HG03280 (cell line): ENCODE results near the gene ZSCAN32.

Experiments
- ATAC-seq: cut with Tn5 transposase; IDR thresholded peaks from one replicate; pipeline ENCODE4 v1.9.1; 2021; ENCODE audit warnings: mild to moderate bottlenecking, moderate library complexity; ENCODE audit not compliant: unreplicated experiment

The ZSCAN32 gene

DNA sequence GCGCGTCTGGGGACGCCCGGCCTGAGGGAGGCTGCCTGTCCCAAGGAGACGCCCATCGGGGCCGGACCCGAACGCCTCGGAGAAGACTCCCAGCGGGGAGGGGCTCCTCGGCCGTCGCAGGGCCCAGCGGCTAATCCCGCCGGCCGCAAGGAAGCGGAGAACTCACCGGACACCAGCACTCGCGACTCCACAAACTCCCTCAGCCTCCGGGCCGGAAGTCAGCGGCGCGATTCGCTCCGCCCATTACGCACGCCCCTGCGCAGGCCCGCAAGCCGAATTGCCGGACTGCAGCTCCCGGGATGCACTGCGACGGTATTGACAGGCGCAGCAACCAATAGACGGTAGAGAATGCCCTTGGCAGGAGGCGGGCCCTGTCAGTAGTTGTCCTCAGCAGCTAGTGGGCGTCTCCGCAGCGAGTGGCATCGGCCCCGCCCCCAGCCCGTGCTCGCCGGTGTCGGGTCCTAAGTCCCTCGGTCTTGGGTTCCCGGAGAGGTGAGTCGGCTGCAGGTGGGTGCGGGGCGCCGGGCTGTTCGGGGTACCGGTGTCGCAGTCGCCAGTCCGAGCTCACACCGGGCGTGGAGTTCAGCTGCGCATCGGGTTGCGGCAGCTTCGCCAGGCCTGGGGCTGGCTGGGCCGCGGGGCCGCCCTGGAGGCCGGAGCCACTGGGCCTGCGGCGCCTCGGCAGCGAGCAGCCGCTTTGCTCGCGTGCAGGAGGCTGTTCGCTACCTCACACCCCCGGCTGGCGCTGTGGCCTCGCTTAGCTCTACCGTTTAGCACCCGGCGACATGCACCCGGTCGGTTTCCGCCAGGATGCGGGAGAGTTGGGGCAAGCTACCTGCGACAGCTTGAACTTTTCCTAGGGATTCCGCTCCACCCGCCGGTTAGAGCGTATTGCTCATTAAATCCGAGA is at the start of gene ZSCAN32, which contains the start of gene ZNF174:
ZSCAN32 (minus strand) TSS at position 226 of the 910 bp plus-strand sequence. CDS start 3,447 bp downstream, outside the sequence.
ZNF174 (plus strand) TSS at position 437 of the 910 bp plus-strand sequence. CDS start 790 bp downstream, outside the sequence.
- ATAC-seq: peak; percentile 94

DNA sequence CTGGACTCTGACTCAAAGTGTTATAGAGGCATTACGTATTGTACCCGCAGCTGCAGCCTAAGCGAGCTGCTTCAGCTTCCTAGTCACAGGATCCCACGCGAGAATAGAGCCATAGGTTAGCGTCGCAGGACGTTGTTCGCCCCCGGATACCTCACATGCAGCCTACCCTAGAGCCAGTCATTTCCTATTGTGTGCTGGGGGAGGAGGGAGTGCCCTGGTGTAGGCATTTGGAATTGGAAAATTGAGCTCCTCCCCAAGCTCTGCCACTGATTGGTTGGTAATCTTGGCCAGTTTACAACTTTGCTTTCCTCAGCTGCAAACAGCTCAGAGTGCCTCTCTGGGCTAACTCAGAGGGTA is 43.2 kb upstream of the ZSCAN32 start:
- no peak for ATAC-seq

DNA sequence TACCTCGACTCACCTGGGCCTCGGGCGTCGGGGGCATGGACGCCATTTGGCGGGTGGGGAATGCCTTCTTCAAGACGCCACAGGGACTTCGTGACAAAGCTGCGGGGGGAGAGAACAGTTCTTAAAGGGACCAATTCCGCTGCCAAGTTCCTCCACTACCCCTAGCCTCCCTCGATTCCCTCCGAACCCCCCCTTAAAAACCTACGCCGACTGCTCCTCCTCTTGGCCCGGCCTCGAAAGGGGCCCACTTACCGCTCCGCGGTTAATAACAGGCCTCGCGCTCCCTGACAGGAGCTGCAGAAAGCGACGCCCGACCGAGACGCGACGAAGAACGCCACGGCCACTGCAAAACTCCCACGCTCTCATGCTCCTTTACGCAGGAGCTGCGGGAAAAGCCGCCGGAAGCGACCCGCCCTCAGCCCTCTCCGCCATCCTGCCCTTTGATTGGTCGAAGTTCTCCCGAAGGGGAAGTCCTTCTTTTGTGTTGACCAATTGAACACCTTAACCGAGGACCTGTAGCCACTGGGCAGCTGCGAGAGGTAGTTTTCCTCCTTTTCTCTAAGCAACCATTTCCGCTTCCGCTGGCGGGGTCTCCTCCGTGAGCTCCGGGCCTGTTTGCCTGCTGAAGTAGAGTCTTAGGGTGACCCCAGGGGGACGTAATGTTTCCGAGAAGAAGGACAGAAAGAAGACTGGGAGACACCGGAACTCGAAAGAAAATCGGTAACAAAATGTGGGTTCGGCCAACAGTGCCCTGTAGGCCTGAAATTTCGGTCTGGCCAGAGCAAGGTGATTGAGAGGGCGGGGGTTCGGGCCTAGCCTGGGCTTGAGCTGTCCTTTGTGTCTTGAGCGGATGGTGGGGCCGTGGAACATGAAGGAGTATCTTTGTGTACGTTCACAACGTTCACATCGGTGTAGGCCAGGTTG is 42.6 kb upstream of the ZSCAN32 start, which contains the start of the genes NAA60 and ZNF597:
NAA60 (plus strand) TSS at position 573 of the 924 bp plus-strand sequence. CDS start 32,548 bp downstream, outside the sequence.
ZNF597 (minus strand) TSS at position 397 of the 924 bp plus-strand sequence; CDS start at position 46, 351 bp downstream.
- ATAC-seq: peak; percentile 91

DNA sequence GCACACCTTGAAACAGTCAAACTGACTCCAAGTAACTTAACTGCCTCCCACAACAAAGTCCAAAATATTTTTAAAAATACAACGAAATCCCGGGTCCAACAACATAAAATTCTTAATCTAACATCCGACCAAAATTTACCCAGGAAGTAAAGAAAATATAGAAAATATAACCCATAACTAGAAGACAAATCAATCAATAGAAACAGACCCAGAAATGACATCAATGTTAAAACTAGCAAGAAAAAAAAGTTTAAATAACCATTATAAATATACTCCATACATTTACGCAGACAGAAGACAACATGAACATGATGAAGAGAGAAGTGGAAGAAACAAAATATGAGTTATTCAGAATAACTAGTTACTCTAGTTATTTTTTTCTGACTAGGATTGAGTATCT is 38.8 kb upstream of the ZSCAN32 start:
- no peak for ATAC-seq

DNA sequence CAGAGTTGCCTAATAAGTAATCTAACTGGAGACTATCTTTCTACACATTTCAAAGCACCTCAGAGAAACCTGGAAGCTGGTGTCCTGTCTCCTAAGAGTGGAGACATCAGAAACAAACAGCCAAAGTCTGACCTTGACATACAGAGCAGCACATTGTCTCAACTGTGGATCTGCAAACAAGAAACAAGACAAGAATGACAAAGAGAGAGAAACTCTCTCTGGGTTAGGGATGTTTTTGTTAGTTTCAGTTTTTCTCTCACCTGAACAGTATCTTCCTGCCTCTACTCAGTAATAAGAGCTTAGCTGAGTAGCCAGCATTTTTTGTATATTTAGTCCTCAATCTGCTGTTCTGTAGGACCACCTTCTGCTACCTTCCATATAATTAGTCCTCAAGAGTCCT is 33.6 kb upstream of the ZSCAN32 start:
- ATAC-seq: no peak

DNA sequence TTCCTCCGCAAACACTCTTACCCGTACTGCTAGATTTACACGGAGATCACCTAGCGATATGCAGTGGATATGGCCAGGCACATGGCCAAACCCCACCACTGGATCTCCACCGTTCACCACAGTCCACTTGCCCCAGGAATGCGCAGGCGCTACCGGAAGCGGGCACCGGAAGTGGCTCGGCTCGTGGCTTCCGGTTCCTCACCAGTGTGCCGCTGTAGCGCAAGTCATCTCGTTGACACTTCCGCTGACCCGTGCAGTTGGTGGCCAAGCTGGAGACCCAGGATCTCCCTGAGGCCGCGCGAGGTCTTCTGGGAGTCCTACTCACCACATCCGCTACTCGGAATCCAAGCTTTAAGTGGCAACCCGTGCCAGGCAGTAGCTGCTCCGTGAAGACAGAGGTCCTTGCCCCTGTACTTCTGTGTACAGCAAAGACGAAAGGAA is 31.0 kb upstream of the ZSCAN32 start:
- ATAC-seq: no peak

DNA sequence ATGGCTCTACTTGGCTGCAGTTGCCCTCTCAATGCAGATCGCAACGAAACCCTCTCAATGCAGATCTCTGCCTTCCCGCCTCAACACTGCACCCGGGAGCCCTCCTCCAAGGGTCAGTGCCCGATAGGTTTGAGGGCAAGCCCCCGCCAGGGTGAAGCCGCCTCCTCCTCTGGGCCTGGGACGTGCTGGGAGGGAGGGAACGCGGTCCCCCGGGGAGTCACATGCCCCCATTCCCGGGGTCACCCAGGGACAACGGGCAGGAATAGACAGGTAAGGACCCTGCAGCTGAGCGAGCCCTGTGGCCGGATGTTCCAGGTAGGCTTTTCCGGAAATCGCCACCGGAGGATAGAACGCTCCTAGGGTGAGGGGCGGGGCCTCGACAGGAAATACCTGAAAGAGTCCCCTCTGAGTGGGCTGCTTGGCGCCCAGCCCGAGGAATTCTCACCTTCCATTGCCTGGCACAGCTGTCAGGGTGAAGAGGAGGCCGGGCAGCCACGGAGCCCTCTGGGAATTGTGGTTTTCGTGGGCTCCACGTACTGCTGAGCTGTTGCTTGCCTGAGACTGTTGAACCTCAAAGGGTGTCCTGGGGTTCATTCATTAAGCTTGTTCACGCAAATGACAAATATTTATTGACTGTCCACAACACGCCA is 13.1 kb upstream of the ZSCAN32 start:
- no peak for ATAC-seq

DNA sequence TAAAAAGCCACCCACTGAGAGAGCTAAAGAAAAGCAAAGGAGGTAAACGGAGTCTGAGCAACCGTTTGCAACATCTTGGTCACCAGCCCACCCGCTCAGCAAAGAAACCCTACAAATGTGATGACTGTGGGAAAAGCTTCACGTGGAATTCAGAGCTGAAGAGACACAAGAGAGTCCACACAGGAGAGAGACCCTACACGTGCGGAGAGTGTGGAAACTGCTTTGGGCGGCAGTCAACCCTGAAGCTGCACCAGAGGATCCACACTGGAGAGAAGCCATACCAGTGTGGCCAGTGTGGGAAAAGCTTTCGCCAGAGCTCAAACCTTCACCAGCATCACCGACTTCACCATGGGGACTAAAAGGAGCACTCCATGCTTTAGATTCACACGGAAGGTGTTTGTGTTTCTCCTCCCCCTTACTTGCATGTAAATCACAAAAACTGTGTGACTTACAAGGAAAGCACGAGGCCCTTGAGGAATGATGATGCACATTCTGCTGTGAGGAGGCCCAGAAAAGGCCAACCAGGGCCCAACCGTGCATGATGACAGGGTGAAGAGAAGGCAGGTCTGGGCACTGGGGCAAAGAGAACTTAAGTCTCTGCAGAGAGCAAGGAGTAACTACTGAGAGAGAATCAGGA is 7.9 kb upstream of the ZSCAN32 start:
- ATAC-seq: no peak

DNA sequence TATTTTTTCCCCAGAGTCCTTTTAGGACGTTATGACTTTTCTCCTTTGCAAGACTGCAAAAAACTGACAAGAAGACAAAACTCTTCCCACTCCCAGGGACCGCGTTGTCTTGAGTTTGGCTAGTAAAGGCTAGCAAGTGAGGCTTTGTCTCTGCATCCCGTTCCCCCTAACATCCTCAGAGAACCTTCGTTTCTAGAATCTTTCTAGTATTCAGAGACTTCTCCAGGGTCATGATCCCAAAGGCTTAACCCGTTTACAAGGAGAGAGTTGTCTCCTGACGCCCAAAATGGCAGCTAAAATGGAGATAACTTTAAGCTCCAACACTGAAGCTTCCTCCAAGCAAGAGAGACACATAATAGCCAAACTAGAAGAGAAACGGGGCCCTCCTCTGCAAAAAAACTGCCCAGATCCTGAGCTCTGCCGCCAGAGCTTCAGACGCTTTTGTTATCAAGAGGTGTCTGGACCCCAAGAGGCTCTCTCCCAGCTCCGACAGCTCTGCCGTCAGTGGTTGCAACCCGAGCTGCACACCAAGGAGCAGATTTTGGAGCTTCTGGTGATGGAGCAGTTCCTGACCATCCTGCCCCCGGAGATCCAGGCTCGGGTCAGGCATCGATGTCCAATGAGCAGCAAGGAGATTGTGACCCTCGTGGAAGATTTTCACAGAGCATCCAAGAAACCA is 1.1 kb upstream of the ZSCAN32 start:
- no peak for ATAC-seq

DNA sequence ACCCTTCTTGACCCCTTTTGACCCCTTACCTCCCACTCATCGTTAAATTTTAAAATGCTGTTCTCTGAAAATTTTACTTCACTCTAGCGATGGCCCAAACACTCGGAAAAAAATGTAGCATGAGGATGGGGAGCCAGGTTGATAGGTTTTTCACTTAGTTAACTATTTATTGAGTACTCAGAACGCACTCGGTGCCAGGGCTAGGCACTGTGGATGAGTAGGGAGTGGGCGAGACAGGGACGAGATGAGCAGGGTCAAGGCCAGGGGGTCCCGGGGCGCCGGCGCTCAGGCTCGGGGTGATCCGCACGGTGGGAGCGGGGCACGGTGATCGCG is 392 bp downstream of the ZSCAN32 start:
- no peak for ATAC-seq

DNA sequence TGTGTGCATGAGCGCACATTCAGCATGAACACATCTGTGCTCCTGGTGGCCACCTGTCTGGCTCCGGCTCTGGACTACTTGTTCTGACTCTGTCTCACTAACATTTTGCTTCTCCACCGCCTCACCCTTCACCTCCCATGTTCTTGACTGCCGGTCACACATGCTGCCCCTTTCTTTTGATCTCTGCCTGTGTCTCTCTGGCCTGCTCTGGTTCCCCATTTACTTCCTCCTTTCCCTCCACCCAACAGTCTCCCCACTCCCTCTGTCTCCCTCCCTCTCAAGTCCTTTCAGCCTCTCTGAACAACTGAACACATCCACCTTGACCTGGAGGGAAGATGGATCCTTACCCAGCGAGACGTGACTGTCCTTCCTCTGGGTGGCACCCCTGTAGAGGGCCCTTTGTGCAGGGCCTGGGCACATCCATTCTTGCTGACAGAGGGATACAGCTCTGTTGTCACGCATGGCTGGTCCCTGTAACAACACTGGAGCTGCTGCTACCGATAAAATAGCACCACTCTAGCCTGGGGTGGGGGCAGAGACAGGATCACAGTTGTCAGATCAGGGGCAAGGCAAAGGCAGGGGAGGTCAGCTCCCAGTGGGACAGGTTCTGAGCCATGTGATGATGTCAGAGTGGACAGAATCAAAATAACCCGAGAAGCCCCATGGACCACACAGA is 11.0 kb downstream of the ZSCAN32 start:
- no peak for ATAC-seq

DNA sequence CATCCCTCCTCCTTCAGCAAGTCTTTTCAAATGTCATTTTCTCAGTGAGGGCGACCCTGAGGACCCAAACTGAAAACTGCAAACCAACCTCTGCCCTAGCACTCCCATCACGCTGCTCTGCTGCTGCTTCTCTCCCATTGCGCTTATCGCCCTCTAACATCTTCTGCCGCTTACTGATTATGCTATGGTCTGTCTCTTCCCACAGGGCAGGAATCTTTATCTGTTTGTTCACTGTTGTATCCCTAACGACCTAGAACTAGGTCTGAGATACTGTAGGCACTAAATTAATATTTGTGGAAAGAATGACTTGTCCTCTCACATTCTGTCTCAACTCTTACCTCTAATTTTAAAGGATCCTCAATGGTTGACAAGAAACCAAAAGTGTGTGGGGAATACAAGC is 12.5 kb downstream of the ZSCAN32 start:
- ATAC-seq: no peak

DNA sequence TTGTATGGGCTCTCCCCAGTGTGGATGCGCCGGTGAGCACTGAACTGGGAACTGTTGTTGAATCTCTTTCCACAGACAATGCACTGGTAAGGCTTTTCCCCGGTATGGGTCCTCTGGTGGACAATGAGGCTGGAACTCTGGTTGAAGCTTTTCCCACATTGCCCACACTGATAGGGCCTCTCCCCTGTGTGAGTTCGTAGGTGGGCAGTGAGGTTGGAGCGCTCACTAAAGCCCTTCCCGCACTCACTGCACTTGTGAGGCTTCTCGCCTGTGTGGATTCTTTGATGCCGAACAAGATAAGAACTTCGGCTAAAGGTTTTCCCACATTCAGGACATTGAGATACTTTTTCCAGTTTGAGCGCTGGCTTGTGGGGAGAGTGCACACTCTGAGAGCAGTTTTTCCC is 17.8 kb downstream of the ZSCAN32 start:
- no peak for ATAC-seq

DNA sequence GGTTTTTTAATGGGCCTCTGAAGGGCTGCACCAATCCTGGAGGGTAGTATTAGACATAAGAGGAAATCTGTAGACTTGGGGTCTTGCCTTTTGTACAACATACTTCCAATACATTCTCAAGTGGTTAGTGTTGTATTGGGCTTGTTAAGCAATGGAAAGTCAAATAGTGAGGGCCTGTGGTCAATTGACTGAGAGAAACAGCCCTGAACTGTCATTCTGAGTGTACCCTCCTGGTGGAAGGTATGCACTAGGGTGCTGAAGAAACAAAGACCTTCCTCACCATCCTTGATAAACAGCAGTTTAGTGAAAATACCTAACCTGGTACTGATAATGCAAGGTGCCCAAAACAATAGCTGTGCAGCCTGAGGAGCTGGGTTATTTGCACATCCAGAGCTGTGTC is 22.9 kb downstream of the ZSCAN32 start:
- no peak for ATAC-seq

DNA sequence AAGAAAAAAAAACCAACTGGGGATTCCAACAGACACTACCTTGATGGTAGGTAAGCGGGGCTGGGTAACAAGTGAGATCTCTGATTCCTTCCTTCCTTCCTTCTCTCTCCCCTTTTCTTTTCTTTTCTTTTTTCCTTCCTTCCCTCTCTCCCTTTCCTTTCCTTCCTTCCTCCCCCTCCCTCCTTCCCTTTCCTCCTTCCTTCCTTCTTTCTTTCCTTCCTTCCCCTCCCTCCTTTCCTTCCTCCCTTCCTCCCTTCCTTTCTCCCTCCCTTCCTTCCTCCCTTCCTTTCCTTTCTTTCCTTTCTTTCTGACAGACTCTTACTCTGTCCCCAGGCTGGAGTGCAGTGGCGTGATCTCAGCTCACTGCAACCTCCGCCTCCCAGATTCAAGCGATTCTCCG is 25.1 kb downstream of the ZSCAN32 start:
- ATAC-seq: no peak

DNA sequence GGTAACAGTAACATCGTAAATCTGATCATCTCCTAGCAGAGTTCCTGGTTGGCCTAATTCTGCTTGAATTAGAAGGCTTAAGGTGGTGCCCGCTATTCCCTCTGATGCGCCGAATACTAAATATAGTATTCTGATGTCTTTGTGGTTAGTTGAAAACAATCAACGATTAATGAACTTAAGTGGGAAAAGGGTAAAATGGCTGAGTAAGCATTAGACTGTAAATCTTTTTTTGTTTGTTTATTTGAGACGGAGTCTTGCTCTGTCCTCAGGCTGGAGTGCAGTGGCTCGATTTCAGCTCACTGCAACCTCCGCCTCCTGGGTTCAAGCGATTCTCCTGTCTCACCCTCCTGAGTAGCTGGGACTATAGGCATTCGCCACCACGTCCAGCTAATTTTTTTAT is 31.7 kb downstream of the ZSCAN32 start:
- no peak for ATAC-seq

DNA sequence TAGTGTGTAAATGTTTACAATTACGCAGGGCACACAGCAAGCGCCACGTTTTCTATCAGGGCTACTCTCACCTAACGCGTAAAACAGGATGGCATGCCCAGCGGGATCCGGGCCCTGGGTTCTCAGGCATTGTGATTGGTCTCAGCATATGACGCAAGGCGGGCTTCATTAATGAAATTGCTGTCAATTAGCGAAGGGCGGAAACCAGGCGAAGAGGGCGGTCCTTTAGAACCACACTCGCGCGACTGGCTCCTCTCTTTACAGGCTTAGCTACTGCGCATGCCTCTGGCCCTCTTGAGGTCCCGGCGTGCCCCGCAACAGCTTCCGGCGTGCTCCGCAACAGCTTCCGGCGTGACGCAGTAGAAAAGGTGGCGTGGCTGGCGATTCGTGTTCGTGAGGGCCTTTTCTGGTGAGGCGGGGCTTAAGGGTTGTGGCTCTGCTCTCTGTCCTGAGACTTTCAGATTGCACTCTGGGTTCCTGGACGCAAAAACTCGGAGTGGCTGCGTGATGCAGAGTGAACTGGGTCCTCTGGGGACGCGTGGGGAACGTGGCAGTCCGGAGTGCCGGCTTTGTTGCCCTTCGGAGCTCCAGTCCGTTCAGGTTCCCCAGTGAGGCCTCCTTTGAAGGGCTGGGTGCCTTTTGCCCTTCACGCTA is 35.9 kb downstream of the ZSCAN32 start:
- ATAC-seq: no peak

DNA sequence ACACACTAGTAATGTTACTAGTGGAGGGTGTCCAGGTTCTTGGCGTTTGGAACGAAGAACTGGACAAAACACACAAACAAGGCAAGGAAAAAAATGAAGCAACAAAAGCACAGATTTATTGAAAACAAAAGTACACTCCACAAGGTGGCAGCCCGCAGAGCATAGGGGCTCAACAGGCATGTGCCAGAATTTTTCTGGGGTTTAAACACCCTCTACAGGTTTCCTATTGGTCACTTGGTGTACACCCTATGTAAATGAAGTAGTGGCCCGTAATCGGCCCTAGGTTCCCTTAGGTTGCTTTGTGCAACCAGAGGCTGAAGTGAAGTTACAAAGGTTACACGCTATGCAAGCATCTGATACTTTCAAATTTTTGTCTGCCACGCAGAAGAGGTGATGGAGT is 37.0 kb downstream of the ZSCAN32 start:
- no peak for ATAC-seq

DNA sequence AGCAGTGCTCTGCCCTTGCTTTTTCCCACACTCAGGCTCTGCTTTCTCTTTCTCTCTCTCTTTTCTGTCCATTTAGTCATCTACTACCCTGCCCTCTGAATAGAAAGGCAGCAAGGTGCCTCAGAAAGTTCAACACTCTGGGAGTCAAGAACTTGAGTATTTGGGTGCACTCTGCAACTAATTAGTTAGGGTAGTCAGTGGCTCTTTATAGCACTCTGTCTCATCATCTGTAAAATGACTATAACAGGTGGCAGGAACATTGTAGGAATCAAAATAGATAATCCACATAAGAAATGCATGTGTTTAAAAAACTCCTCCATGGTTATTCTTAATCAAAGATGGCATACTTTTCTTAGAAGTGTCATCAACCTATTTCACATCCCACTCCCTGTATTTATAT is 37.9 kb downstream of the ZSCAN32 start:
- no peak for ATAC-seq
